Measurements from ENCODE around the gene CYSLTR2.

Gene CYSLTR2

GRCh38 chr13:48631441-48631840 lies 22.3 kb upstream of the CYSLTR2 start:
- DNase-seq (ENCODE audit: low read depth): no peak
- no peak for TF ChIP-seq CTCF (IDR thresholded peaks at IDR 0.05; ENCODE audit: control insufficient read depth, insufficient read depth, low read depth, low read length, missing control alignments)
- H3K4me3 ChIP-seq (ENCODE audit: control insufficient read depth, low read depth, low read length): no peak overlapping the region

GRCh38 chr13:48633700-48634099 lies 20.0 kb upstream of the CYSLTR2 start:
- TF ChIP-seq CTCF (IDR thresholded peaks at IDR 0.05; ENCODE audit: control insufficient read depth, insufficient read depth, low read depth, low read length, missing control alignments): no peak
- H3K4me3 ChIP-seq (ENCODE audit: control insufficient read depth, low read depth, low read length): no peak overlapping the region
- DNase-seq (ENCODE audit: low read depth): no peak

- TF ChIP-seq CTCF (IDR thresholded peaks at IDR 0.05; ENCODE audit: control insufficient read depth, insufficient read depth, low read depth, low read length, missing control alignments): no peak
- DNase-seq (ENCODE audit: low read depth): no peak
- H3K4me3 ChIP-seq (ENCODE audit: control insufficient read depth, low read depth, low read length): no peak overlapping the region
Observed at GRCh38 chr13:48634636-48635035, 19.1 kb upstream of the CYSLTR2 start.

- no peak for DNase-seq (ENCODE audit: low read depth)
- H3K4me3 ChIP-seq (ENCODE audit: control insufficient read depth, low read depth, low read length): no peak overlapping the region
- TF ChIP-seq CTCF (IDR thresholded peaks at IDR 0.05; ENCODE audit: control insufficient read depth, insufficient read depth, low read depth, low read length, missing control alignments): no peak
Observed at GRCh38 chr13:48635478-48635877, 18.3 kb upstream of the CYSLTR2 start.

GRCh38 chr13:48636550-48636949 lies 17.2 kb upstream of the CYSLTR2 start:
- no peak for DNase-seq (ENCODE audit: low read depth)

GRCh38 chr13:48637601-48638000 lies 16.1 kb upstream of the CYSLTR2 start:
- no peak for TF ChIP-seq CTCF (IDR thresholded peaks at IDR 0.05; ENCODE audit: control insufficient read depth, insufficient read depth, low read depth, low read length, missing control alignments)
- no peak for DNase-seq (ENCODE audit: low read depth)
- H3K4me3 ChIP-seq (ENCODE audit: control insufficient read depth, low read depth, low read length): no peak overlapping the region

More at GRCh38 chr13:48636550-48636949, 17.2 kb upstream of the CYSLTR2 start:
- TF ChIP-seq CTCF (IDR thresholded peaks at IDR 0.05; ENCODE audit: control insufficient read depth, insufficient read depth, low read depth, low read length, missing control alignments): no peak
- H3K4me3 ChIP-seq (ENCODE audit: control insufficient read depth, low read depth, low read length): no peak overlapping the region

GRCh38 chr13:48640767-48641166 lies 13.0 kb upstream of the CYSLTR2 start:
- TF ChIP-seq CTCF (IDR thresholded peaks at IDR 0.05; ENCODE audit: control insufficient read depth, insufficient read depth, low read depth, low read length, missing control alignments): no peak
- H3K4me3 ChIP-seq (ENCODE audit: control insufficient read depth, low read depth, low read length): no peak overlapping the region
- DNase-seq (ENCODE audit: low read depth): no peak
